ENCODE data around the gene ZWILCH. TPM values are rescaled to one million over a fixed set of nuclear protein-coding genes. Genes with fewer than 3 reads are reported as not detected.

Gene ZWILCH
- total and polyA plus RNA-seq, 10 donors: 3.6 to 12.8 (median 6.4) TPM

DNA sequence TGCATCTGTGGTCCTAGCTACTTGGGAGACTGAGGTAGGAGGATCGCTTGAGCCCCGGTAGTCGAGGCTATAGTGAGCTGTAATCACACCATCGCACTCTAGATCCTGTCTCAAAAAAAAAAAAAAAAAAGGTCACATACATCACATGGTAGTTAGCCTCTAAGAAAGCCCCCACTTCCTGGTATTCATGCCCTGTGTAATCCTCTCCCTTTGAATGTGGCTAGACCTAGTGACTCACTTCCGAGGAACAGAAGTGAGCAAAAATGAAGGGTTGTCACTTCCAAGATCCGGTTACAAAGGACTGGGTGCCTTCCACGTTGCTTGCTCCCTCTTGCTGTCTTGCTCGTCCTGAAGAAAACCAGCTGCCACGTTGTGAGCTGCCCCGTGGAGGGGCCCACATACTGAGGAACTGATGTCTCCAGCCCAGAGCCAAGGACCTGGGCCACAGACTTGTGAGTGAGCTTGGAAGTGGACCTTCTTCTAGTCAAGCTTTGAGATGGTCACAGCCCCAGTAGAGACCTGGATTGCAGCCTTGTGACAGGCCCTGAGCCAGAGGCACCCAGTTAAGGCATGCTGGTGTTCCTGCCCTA, 73.3 kb downstream of the ZWILCH start:
- H3K4me1 ChIP-seq: no peaks in the 10 kb centered on the region
- H3K36me3 ChIP-seq: no peaks in the 10 kb centered on the region
- H3K9me3 ChIP-seq: no peaks in the 10 kb centered on the region
- intact Hi-C loops (cut with DNase I; ENCODE audit: low total_unique reads): no loop called here
- DNase-seq: no peak
- no peaks in the 10 kb centered on the region for H3K27me3 ChIP-seq (replicated peaks in 1 of 7)
- no peak overlapping the region for H3K27ac ChIP-seq
- 49 to 66% (median 62%) methylated on average over 10 of the region's 10 CpGs for WGBS, 5 donors
- TF ChIP-seq POLR2AphosphoS5 (IDR thresholded peaks at IDR 0.05) (no peak), POLR2A (IDR thresholded peaks at IDR 0.05) (no peak)
- TF ChIP-seq, protein P1, sequence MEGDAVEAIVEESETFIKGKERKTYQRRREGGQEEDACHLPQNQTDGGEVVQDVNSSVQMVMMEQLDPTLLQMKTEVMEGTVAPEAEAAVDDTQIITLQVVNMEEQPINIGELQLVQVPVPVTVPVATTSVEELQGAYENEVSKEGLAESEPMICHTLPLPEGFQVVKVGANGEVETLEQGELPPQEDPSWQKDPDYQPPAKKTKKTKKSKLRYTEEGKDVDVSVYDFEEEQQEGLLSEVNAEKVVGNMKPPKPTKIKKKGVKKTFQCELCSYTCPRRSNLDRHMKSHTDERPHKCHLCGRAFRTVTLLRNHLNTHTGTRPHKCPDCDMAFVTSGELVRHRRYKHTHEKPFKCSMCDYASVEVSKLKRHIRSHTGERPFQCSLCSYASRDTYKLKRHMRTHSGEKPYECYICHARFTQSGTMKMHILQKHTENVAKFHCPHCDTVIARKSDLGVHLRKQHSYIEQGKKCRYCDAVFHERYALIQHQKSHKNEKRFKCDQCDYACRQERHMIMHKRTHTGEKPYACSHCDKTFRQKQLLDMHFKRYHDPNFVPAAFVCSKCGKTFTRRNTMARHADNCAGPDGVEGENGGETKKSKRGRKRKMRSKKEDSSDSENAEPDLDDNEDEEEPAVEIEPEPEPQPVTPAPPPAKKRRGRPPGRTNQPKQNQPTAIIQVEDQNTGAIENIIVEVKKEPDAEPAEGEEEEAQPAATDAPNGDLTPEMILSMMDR (IDR thresholded peaks at IDR 0.05 in 8 of 11, conservative IDR thresholded peaks at IDR 0.05 in 3 of 11): no peak
- peak overlapping the region in 1 of 8 donors; percentile 4 for H3K4me3 ChIP-seq

DNA sequence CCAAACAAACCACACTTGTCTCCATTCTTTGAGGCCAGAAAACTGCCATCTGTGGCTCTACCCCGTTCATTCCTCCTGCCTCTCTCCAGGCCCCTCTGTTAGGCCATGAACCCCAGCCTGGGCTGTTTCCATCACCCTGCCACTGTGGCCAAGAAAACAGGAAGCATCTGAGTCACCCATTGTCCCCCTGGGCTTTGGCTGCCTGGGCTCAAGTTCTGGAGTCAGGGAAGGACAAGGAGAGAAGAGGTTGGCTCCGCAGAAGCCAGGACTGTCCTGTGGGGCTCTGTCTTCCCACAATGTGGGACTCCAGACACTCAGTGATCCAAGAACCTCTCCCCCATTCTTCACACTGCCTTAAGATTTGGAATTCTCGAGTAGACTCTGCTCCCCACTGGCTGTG, 75.5 kb downstream of the ZWILCH start:
- DNase-seq: no peak
- no peak for TF ChIP-seq POLR2A (IDR thresholded peaks at IDR 0.05)
- TF ChIP-seq POLR2AphosphoS5 (IDR thresholded peaks at IDR 0.05): no peak
- TF ChIP-seq, protein P1 (IDR thresholded peaks at IDR 0.05 in 8 of 11, conservative IDR thresholded peaks at IDR 0.05 in 3 of 11): no peak
- Histone ChIP-seq H3K9me3 (no peaks in the 10 kb centered on the region), H3K36me3 (no peaks in the 10 kb centered on the region), H3K4me3 (no peak overlapping the region), H3K27me3 (replicated peaks in 1 of 7) (peaks cover 0 to 5% (median 0%) of the 10 kb centered on the region in 7 donors), H3K4me1 (no peaks in the 10 kb centered on the region), H3K27ac (no peak overlapping the region)
- 38 to 87% (median 67%) methylated on average over 1 to 3 of the region's 3 CpGs for whole genome bisulfite sequencing, 5 donors
- intact Hi-C loops (cut with DNase I; ENCODE audit: low total_unique reads): no loop called here

DNA sequence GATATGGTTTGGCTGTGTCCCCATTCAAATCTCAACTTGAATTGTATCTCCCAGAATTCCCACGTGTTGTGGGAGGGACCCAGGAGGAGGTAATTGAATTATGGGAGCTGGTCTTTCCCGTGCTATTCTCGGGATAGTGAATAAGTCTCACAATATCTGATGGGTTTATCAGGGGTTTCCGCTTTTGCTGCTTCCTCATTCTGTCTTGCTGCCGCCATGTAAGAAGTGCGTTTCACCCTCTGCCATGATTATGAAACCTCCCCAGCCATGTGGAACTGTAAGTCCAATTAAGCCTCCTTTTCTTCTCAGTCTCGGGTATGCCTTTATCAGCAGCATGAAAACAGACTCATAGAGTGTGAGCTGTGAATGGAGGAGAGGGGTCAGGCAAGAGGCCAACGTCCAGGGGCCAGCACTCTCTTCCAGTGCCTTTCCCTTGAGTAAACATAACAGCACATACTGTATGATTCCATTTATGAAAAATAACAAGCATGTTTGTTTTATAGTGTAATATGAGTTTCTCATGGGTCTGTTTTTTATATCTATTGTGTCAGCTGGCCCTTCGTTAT, 76.9 kb downstream of the ZWILCH start:
- no peak for TF ChIP-seq POLR2A (IDR thresholded peaks at IDR 0.05)
- TF ChIP-seq POLR2AphosphoS5 (IDR thresholded peaks at IDR 0.05): no peak
- TF ChIP-seq, protein P1 (IDR thresholded peaks at IDR 0.05 in 8 of 11, conservative IDR thresholded peaks at IDR 0.05 in 3 of 11): no peak
- intact Hi-C loops (cut with DNase I; ENCODE audit: low total_unique reads): no loop called here
- whole genome bisulfite sequencing, 5 donors: 69 to 84% (median 83%) methylated on average over 9 of the region's 9 CpGs

DNA sequence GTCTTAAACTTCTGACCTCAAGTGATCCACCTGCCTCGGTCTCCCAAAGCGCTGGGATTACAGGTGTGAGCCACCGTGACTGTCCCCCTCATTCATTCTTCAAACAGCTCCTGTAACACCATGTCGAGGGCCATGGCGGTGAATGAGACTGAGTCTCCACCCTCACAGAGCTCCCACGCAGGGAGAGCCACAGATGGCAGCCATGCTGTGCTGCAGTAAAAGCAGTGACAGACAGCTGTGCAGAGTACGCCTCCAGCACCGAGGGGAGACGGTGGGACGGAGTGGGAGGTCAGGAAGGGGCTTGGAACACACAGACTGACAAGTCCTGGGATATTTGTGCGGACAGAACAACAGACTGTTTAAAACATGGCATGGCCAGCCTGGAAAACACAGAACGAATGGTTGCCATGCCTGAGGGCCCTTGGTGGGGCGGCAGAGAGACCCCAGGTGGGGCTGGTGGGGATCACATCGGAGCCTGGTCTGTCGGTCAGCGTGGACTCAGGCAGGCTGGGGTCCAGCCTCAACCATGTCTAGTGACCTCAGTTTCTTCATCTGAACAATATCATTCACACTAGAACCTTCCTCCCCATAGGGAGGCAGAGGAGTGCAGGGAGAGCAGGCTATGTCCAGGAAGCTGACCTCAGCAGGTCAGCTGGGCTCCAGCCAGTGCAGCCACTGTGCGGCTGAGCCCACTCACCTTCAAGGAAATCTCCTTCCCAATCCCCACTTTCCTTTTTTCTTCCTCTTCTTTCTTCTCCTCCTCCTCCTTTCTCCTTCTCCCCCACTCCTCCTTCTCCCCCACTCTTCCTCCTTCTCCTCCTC, 81.2 kb downstream of the ZWILCH start:
- intact Hi-C loops (cut with DNase I; ENCODE audit: low total_unique reads): no loop called here
- no peaks in the 10 kb centered on the region for H3K36me3 ChIP-seq
- H3K9me3 ChIP-seq: no peaks in the 10 kb centered on the region
- WGBS, 5 donors: 70 to 79% (median 78%) methylated on average over 14 to 17 of the region's 17 CpGs
- TF ChIP-seq POLR2AphosphoS5 (IDR thresholded peaks at IDR 0.05): no peak
- no peak for TF ChIP-seq POLR2A (IDR thresholded peaks at IDR 0.05)
- TF ChIP-seq, protein P1 (IDR thresholded peaks at IDR 0.05 in 8 of 11, conservative IDR thresholded peaks at IDR 0.05 in 3 of 11): no peak
- DNase-seq: no peak
- no peak overlapping the region for H3K27ac ChIP-seq
- peaks cover 0 to 9% (median 4%) of the 10 kb centered on the region in 6 donors for H3K4me1 ChIP-seq
- no peak overlapping the region for H3K4me3 ChIP-seq
- peaks cover 0 to 39% (median 0%) of the 10 kb centered on the region in 7 donors for H3K27me3 ChIP-seq (replicated peaks in 1 of 7)

More for the DNA sequence above, 76.9 kb downstream of the ZWILCH start:
- Histone ChIP-seq H3K27me3 (replicated peaks in 1 of 7) (peaks cover 0 to 12% (median 0%) of the 10 kb centered on the region in 7 donors), H3K4me1 (no peaks in the 10 kb centered on the region), H3K36me3 (no peaks in the 10 kb centered on the region), H3K27ac (no peak overlapping the region), H3K9me3 (no peaks in the 10 kb centered on the region), H3K4me3 (no peak overlapping the region)
- no peak for DNase-seq
